Sciatic nerve (tissue), 2 donors: ENCODE results near the gene FCRL3. TPM values are rescaled to one million over a fixed set of nuclear protein-coding genes. Genes with fewer than 3 reads are reported as not detected.
"Not testable (repeated sequence)": the region's sequence is repeated elsewhere in the genome, so short reads cannot be mapped to it uniquely, and the experiment has no call there.

Experiments
- ATAC-seq: fragments of 200-7000 bp; cut with Tn5 transposase; one replicate; pipeline ENCODE4 v1.9.1; 2020; ENCODE audit warnings: mild to moderate bottlenecking, moderate library complexity
- DNase-seq: peaks from one replicate; pipeline ENCODE4 v3.0.0-alpha.2; 2020; ENCODE audit warnings: low spot score
- intact Hi-C: fragments of 100-400 bp; cut with DNase I; formaldehyde crosslinking; loops from one replicate; pipeline ENCODE4 v1.14.2; 2022
- total RNA-seq: library from RNA; stranded (reverse); fragmentation: NEBNext Ultra II Directional; extraction: Animal tissue kit (Norgen Biotek cat#: 25700); gene quantifications from one replicate; pipeline ENCODE4 v1.2.1, GENCODE V29; 2021
- donor health status: DM: no; HTN: no; CAD: no.
- donor health status: DM: no; HTN: no; CAD: no.

FCRL3 gene
- total RNA-seq, result 1.2 TPM

GRCh38 chr1:157700732-157701131, at the start of gene FCRL3:
TSS of gene FCRL3 (minus strand) at chr1:157700769. CDS start at chr1:157700489, 280 bp downstream.
- DNase-seq (no peak), ATAC-seq (no peak)
- intact Hi-C loops, result no loop called here

DNA sequence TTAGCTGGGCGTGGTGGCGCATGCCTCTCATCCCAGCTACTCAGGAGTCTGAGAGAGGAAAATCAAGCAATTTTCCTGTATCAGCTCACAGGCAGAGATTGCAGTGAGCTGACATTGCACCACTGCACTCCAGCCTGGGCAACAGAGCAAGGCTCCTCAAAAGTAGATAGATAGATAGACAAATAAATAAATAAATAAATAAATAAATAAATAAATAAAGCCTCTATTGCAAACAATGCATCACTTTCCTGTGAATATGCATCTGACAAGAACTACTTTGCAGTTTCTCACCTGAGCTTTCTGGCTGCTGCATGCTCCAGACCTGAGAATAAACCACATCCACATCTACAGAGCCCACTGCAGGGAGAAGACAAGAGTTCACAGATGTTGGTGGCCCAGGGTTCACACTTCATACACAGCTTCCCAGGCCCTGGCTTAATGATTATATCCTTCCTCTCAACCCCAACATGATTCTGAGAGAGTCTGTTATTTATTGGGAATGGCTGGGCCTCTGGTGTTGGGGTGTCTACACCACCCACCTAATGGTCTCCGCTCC, 47.8 kb upstream of the FCRL3 start:
- ATAC-seq, result no peak
- intact Hi-C loops, result no loop called here
- DNase-seq, result no peak

DNA sequence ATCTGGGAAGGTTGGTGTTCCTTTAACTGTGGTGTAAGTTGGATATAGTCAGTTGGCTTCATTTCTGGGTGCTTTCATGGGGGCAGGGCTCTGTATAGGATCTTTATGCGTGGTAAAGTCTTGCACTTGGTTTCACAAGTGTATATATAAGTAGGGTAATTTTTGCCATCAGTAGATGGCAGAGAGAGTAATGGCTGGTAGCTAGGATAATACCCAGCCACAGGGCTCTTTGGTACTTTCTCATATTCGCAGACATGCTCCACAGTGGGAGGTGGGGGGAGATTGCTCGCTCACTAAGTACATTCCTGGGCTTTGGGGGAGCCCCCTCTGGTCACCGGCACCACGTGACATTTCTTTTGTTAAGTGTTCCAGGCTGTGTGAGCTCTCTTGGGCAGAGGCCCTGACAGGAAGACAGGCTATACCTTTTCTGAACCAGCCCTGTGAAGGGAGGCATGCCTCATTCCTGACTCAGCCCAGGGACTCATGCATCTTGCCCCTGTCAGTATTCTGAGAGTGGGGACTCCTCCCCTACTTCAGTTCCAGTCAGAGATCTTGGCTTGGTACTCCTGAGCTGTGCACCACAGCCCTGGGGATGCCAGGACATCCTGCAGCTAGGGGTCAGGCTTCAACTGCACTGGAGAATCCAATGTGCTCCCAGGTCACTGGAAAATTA, 38.8 kb upstream of the FCRL3 start:
- intact Hi-C loops, result no loop called here
- no peak for DNase-seq
- ATAC-seq, result no peak

DNA sequence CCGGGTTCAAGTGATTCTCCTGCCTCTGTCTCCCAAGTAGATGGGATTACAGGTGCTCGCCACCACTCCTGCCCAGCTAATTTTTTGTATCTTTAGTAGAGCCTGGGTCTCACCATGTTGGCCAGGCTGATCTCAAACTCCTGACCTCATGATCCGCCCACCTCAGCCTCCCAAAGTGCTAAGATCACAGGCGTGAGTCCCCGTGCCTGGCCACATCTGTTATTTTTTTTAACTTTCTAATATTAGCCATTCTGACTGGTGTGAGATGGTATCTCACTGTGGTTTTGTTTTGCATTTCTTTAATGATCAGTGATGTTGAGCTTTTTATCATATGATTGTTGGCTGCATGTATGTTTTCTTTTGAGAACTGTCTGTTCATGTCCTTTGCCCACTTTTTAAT, 35.4 kb upstream of the FCRL3 start:
- DNase-seq, intact Hi-C loops, ATAC-seq: not testable (repeated sequence)

DNA sequence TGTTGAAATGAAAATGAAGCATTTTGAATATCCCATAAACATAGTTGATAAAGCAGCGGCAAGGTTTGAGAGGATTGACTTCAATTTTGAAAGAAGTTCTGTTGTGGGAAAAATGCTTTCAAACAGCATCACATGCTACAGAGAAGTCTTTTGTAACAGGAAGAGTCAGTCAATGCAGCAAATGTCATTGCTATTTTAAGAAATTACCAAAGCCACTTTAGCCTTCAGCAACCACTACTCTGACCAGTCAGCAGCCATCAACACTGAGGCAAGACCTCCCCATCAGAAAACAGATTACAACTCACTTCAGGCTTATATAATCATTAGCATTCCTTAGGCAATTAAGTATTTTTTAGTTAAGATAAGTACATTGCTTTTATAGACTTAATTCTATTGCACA, 33.8 kb upstream of the FCRL3 start:
- DNase-seq (no peak), ATAC-seq (no peak)
- intact Hi-C loops, result no loop called here

- ATAC-seq (no peak), DNase-seq (no peak)
- intact Hi-C loops, result no loop called here
Measured at GRCh38 chr1:157732755-157733154, 32.2 kb upstream of the FCRL3 start.

DNA sequence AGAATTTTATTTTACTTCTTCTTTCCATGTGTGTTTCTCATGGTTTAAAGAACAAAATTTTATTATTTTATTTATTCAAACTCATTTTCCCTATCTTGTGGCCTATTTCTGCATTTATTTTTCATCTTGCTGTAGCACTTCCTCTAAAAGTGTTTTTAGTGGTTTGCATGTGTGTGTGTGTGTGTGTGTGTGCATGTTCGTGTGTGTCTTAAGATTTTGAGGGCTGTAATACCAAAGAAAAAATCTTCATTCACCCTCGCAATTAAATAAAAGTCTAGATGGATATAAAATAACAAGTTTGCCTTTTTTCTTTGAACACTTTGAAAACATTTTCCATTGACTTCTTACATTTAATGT, 24.6 kb upstream of the FCRL3 start:
- intact Hi-C loops, result no loop called here
- DNase-seq (no peak), ATAC-seq (no peak)

- intact Hi-C loops, result no loop called here
Measured at GRCh38 chr1:157724537-157725220, 24.1 kb upstream of the FCRL3 start.

DNA sequence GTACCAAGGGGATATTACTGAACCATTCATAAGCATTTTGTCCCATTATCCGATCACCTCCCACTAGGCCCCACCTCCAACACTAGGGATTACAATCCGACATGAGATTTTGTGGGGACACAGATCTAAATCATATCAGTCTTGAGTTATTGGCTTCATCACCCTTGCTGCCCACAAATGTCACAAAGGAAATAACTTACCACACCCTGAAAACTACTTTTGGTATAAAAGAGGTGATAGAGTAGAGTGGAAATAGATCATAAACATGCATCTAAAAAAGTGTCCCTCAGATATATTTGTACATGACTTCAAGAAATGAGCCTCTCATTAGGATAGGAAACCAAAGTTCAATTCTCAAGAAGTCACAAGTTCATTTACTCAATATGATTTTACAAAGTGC, 22.6 kb upstream of the FCRL3 start:
- intact Hi-C loops, result no loop called here
- ATAC-seq (no peak), DNase-seq (no peak)

More at GRCh38 chr1:157724537-157725220, 24.1 kb upstream of the FCRL3 start:
- ATAC-seq (no peak), DNase-seq (no peak)

DNA sequence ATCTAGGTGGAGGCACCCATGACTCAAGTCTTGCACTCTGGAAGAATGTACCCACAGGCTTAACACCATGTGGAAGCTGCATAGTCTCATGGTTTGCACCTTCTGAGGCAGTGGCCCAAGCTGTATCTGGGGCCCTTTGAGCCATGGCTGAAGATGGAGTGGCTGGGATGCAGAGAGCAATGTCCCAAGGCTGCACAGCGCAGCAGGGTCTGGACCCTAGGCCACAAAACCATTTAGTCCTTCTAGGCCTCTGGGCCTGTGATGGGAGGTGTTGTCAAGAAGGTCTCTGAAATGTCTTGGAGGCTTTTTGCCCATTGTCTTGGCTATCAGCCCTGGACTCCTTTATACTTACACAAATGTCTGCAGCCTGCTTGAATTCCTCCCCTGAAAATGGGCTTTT, 21.4 kb upstream of the FCRL3 start:
- no peak for DNase-seq
- ATAC-seq, result no peak

DNA sequence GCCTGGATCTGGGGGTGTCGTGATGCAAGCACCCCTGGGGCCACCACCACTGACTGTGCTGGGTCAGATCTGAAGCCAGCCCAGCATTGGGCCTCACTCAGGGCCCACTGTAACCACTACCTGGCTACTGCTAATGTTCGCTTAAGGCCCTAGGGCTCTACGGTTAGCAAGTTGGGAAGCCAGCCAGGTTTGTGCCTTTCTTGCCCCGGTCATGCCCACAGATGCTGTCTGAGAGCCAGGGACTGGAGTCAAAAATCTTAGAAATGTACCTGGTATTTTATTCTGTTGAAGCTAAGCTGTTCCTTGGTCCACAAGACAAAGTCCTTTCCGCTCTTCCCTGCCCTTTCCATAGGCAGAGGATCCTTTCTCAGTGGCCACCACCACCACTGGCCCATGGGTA, 15.2 kb upstream of the FCRL3 start:
- no peak for DNase-seq
- intact Hi-C loops, result no loop called here
- no peak for ATAC-seq

More for the DNA sequence above, 21.4 kb upstream of the FCRL3 start:
- intact Hi-C loops, result no loop called here

GRCh38 chr1:157711802-157712201, 11.2 kb upstream of the FCRL3 start:
- ATAC-seq (no peak), DNase-seq (no peak)
- intact Hi-C loops, result no loop called here

GRCh38 chr1:157704878-157705277, 4.3 kb upstream of the FCRL3 start:
- no peak for ATAC-seq
- DNase-seq, result no peak
- intact Hi-C loops, result no loop called here

DNA sequence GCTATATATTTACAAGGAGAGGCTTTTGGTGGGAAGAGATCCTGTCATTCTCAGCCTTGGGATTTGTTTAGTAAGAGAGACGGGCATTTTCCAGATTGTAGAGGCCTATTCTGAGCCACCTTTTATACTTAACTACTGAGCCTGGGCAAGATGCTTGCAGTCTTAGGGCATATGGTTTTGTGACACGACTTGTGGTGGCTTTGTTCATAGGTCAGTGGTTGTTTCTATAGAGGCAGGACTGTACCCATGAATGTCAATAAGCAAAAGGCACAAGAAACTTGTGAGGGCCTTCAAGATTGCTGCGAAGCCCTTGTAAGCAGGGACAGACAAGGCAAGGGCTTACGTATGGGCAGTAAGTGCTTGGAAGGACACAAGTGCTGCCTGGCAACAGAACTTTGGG, 3.4 kb upstream of the FCRL3 start:
- no peak for ATAC-seq
- no peak for DNase-seq
- intact Hi-C loops, result no loop called here

DNA sequence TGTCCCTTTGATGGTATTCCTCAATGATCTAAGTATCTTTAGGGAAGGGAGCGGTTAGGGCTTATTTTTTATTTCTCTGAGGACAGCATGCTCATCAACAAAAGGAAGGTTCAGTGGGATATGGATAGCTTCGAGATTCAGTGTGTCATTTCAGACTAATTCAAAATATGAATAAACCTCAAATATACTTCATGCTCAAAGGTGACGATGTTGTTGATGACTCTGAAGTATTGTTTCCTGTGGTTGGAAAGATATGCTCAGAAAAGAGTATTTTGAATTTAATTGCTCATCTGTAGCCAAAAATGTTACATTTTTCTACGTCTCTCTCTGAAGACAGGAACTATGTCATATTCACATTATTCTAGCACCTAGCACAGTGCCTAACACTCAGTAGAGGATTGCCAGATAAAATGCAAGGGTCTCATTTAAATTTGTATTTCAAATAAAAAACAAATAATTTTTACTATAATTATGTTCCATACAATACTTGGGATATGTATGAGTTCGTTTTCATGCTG, 1.8 kb upstream of the FCRL3 start:
- intact Hi-C loops, result no loop called here
- ATAC-seq (no peak), DNase-seq (no peak)

GRCh38 chr1:157700305-157700704, 264 bp downstream of the FCRL3 start:
- ATAC-seq (no peak), DNase-seq (no peak)
- intact Hi-C loops, result no loop called here

DNA sequence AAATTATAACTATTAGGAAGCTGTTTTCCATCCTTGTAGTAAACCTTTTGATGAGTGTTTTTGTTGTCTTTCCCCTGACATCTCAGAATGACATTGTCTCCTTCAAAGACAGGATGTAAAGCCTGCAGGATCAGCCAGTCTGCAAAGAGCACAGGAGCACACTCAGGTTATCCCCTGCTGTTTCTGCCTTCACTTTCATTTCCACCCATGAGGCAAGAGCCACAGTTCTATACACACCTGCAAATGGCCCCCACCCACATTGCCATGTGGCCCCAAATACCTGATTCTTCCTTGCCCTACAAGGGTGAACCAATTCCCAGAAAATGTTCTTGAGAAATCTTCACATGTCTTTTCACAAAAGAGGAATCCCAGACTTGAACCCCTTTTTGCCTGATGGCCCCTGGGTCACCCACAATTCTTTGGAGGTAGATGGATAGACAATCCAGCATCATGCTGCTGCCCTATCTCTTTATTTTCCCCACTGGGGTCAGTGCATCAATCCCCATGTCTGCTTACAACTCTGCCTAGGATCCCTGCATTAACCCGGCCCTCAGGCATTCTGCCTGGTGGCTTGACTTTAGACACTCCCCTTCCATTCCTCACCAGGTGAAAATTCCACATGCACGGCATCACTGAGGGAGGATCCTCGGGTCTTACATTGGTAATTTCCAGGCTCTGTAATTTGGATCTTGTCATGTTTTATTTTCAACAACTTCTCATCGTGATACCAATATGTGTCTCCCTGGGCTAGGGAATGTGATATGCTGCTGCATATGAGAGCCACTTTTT, 2.6 kb downstream of the FCRL3 start:
- intact Hi-C loops, result no loop called here
- no peak for ATAC-seq
- DNase-seq, result no peak

DNA sequence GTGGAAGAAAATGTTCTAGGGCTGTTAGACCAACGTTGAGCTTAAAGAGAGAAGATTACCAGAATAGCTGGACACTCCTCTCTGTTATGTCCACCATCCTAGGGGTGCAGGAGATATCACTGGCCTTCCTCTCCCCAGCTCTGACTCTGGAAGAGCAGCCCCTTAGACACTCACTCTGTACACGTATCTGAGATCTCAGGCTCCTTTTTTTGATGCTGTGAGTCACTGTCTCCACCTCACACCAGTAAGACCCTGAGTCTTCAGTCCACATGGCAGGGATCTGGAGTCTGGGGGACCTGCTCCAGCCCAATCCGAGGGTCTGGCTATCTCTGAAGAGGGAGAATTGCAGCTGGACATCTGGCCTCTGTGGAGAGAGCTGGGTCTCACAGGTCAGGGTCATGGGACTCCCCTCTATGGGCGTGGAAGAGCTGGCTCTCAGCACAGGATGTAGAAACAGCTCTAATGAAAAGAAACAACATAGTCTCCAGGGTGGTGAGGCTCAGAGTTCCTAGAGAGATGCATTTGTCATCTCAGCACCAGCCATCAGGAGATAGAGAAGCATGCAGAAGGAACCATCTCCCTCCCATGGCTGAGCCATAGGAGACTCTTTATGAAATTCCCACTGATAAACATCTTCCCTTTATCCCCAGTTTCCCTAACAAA, 3.5 kb downstream of the FCRL3 start:
- DNase-seq (no peak), ATAC-seq (no peak)
- intact Hi-C loops, result no loop called here

DNA sequence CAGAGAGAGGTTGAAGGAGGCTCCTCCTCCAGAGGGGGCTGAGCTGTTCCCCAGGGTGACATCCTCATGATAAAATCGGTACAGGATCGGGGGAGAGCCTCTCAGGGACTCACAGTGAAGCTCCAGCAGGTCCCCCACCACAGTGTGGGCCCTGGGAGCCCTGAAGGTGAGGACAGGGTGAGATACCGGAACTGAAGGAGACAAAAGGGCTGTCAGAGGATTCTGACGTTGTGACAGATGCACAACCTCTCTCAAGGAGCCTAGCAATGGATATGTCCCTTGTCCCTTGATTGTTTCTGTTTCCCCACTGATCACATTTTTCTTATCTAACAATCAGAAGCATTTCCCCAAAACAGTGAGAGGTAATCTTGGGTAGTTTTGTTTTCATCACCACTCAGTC, 5.2 kb downstream of the FCRL3 start:
- DNase-seq, result no peak
- no peak for ATAC-seq
- intact Hi-C loops, result no loop called here
